Measurements from ENCODE around the gene DNASE1L2. TPM values are rescaled to one million over a fixed set of nuclear protein-coding genes. Genes with fewer than 3 reads are reported as not detected.
"Not testable (repeated sequence)": the region's sequence is repeated elsewhere in the genome, so short reads cannot be mapped to it uniquely, and the experiment has no call there.

DNASE1L2 gene
- total RNA-seq, 1 experiment from 2014 or later = 1.4 TPM

DNA sequence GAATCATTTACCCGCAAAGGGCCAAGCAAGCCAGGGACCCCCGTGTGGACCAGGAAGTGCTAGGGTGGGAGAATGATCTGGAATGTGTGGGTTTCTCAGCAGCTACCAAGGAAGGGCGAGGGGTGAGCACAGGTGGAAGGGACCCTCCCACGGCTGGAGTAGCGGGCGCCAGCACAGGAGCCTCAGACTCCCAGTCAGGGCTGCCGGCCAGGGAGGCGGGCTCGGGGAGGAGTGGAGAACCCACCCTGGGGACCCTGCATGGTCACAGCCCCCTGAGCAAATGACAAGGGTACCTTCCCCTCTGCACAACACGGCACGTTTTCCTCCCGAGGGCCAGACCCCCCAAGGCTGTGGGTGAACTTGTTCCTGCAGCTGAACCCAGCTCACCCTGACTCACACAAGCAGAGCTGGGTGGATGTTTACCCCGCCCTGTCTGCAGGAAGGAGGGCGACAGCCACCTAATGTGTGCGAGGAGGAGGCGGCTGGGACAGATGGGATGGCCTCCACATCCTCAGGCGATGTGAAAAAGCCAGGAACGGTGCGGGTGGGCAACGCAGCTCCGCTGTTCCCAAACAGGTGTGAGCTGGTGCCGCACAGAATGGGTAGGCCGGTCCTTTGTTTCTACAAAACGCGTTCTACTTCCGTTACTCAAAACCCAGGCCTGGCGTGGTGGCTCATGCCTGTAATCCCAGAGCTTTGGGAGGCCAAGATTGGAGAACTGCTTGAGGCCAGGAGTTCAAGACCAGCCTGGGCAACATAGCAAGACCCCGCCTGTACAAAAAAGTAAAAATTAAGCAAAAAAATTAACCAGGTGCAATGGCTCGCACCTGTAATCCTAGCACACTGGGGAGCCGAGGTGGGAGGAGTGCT lies 8.9 kb downstream of the DNASE1L2 start:
- no peak for DNase-seq (ENCODE audit: low read depth in 1 of 2, low spot score in 2 of 2)
- peaks cover under 1% of the 10 kb centered on the region for H3K4me1 ChIP-seq (replicated peaks)

DNA sequence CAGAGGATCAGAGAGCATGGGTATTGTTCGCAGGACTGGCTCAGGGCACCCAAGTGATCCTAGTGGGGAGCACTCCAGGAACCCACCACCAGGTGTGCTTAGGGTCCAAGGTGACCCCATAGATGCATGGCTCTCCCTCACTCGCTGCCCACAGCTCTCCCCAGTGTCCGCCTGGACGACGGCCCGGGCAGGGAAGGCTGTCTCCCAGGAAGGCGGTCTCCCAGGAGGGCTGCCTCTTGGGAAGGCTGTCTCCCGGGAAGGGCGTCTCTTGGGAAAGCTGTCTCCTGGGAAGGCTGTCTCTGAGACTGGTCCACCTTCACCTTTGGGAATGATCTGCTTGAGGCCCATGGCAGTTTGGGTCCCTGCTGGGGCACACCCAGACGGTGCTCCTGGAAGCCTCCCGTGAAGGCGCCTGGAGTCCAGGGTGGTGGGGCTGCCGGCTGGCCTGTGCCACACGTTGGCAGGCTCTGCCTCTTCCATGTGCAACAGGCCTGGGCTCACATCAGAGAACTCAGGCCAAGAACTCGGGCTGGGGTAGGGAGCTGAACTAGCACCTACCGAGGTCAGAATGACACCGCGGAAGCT lies 10.1 kb downstream of the DNASE1L2 start:
- Histone ChIP-seq H3K4me1 (replicated peaks) (peaks cover 4% of the 10 kb centered on the region), H3K9me3 (replicated peaks) (no peaks in the 10 kb centered on the region), H3K27ac (no peak overlapping the region), H3K36me3 (peaks cover 76% of the 10 kb centered on the region), H3K27me3 (replicated peaks) (no peaks in the 10 kb centered on the region), H3K4me3 (no peak overlapping the region)
- DNase-seq (ENCODE audit: low read depth in 1 of 2, low spot score in 2 of 2) = no peak

More for the DNA sequence above, 8.9 kb downstream of the DNASE1L2 start:
- Histone ChIP-seq H3K9me3 (replicated peaks) (no peaks in the 10 kb centered on the region), H3K27me3 (replicated peaks) (no peaks in the 10 kb centered on the region), H3K27ac (no peak overlapping the region), H3K36me3 (peaks cover 76% of the 10 kb centered on the region), H3K4me3 (no peak overlapping the region)

DNA sequence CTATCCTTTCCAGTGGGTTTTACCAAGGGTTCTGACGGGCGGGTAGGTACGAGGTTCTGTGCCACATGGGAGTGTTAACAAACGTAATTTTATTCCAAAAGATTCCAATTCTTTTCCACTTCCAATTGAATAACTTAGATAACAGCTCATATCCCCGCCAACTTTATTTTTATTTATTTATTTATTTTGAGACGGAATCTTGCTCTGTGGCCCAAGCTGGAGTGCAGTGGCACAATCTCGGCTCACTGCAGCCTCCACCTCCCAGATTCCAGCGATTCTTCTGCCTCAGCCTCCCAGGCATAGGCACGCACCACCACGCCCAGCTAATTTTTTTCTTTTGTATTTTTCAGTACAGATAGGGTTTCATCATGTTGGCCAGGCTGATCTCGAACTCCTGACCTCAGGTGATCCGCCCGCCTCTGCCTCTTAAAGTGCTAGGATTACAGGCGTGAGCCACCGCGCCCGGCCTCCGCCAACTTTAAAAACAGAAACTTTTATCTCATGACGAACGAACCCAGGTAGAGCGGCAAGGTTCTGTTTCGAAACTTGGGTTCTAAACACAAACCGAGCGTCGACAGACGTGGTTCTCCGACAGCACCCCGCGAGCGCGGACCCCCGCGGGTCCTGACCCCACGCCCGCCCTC lies 14.5 kb downstream of the DNASE1L2 start:
- Histone ChIP-seq H3K27me3 (replicated peaks) (no peaks in the 10 kb centered on the region), H3K4me1 (replicated peaks) (peaks cover 13% of the 10 kb centered on the region), H3K4me3 (peak overlapping the region; percentile 76), H3K9me3 (replicated peaks) (no peaks in the 10 kb centered on the region), H3K36me3 (peaks cover 73% of the 10 kb centered on the region), H3K27ac (peak overlapping the region; percentile 31)
- DNase-seq (ENCODE audit: low read depth in 1 of 2, low spot score in 2 of 2) = peak; percentile 38 to 47

DNA sequence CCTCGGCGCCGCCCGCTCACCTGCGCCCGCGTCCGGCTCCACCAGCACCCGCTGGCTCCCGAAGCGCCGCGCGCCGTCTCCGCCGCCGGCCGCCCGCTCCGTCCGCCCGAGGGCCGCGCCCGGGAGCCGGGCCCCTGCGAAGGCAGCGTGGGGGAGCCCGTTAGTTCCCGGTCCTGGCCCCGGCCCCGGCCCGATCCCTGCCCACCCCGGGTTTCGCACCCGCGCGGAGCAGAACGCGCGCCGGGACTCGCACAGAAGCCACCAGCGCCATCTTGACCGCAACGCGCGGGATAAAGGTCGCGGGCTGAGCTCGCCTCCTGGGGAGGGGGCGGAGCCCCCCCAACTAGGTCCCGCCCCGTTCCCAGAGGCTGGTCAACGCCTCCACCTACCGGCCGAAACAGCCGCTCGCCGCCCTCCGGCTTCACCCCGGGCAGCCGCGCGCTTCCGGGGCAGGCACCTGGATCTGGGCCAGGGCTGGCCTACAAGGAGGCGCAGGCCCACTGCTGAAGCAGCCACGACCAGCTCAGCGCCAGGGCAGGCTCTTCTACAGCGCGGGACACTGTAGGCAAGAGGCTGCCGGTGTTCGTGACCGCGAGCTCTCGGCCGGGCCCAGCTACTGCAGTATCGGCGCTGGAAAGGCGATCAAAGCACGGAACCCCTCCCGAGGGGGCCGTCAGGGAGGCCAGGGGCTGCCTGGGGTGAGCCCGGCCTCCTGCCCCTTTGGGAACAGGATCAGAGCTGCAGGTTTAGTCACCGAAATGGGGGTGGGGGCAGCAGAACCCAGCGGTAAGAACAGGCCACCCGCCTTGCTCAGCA lies 15.3 kb downstream of the DNASE1L2 start, which contains the start of gene ECI1:
Gene ECI1, minus strand, starts transcription at position 292 of the 816 bp plus-strand sequence. Its CDS starts 21 bp downstream, at position 271.
- Histone ChIP-seq H3K36me3 (peaks cover 73% of the 10 kb centered on the region), H3K27ac (peak within 1 kb of the TSS; percentile 31), H3K4me3 (peak within 1 kb of the TSS; percentile 76), H3K27me3 (replicated peaks) (no peaks in the 10 kb centered on the region), H3K9me3 (replicated peaks) (no peaks in the 10 kb centered on the region), H3K4me1 (replicated peaks) (peaks cover 13% of the 10 kb centered on the region)
- peak; percentile 97 to 98 for DNase-seq (ENCODE audit: low read depth in 1 of 2, low spot score in 2 of 2)

DNA sequence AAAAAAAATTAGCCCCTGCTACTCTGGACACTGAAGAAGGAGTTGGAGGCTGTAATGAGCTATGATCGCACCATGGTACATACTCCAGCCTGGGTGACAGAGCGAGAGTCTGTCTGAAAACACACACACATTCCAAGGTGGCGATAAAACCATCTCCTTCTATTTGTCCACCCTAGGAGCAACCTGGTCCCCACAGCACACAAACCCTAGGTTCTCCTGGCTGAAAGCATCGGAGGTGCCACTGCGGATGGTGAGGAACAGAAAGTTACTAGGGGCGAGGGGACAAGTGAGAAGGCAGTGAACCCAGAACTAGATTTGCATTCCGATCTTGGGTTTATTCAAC lies 16.5 kb downstream of the DNASE1L2 start:
- no peak for DNase-seq (ENCODE audit: low read depth in 1 of 2, low spot score in 2 of 2)
- Histone ChIP-seq H3K27me3 (replicated peaks) (no peaks in the 10 kb centered on the region), H3K4me1 (replicated peaks) (peaks cover 13% of the 10 kb centered on the region), H3K4me3 (no peak overlapping the region), H3K27ac (no peak overlapping the region), H3K9me3 (replicated peaks) (no peaks in the 10 kb centered on the region), H3K36me3 (peaks cover 76% of the 10 kb centered on the region)

DNA sequence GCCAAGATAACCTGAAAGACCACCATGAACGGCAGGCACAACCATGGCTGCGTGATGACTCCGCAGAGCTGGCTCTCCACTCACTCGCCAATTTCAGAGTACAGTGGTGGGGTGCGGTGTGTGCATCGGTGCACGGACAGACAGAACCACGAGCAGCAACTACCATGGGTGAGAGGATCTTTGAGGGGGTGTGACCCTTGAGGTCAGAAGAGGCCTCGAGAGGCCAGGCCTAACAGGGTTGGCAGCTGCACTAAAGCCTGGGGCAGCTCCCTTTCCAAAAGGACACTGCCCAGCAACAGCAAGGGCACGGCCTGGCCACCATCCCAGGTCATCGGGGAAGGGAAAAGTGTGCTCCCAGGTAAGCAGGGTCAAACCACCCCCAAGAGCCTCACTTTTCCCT lies 17.0 kb downstream of the DNASE1L2 start:
- Histone ChIP-seq H3K9me3 (replicated peaks) (no peaks in the 10 kb centered on the region), H3K27me3 (replicated peaks) (no peaks in the 10 kb centered on the region), H3K27ac (no peak overlapping the region), H3K36me3 (peaks cover 77% of the 10 kb centered on the region), H3K4me1 (replicated peaks) (peaks cover 13% of the 10 kb centered on the region), H3K4me3 (no peak overlapping the region)
- DNase-seq (ENCODE audit: low read depth in 1 of 2, low spot score in 2 of 2) = no peak

DNA sequence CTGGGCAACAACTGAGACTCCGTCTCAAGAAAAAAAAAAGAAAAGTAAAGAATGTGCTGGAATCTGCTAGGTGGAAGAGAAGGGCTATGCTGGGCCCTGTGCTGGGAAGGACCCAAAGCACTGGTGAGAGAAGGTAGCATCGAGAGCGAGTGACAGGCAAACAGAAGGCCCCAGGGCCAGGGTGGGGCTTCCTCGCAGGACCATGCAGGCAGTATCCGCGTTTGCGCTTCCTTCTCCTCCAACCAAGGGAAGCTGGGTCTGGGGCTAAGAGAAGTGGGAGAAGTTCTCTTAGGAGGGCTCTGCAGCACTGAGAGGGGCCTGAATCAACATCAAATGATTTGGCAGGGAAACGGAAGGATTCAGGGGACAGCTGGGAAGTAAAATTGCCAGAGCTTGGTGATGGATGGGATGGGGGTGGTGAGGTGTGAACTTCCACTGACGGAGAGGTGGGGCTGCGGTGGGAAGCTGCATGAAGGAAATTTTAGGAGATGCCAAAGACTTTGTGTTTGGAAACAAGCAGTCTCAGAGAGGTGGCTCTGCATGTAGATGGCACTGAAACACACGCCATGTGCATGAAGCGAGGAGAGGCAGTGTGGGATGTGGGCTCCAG lies 20.4 kb downstream of the DNASE1L2 start:
- Histone ChIP-seq H3K27ac (no peak overlapping the region), H3K4me1 (replicated peaks) (peaks cover 8% of the 10 kb centered on the region), H3K36me3 (peaks cover 98% of the 10 kb centered on the region), H3K9me3 (replicated peaks) (no peaks in the 10 kb centered on the region), H3K4me3 (no peak overlapping the region), H3K27me3 (replicated peaks) (no peaks in the 10 kb centered on the region)
- no peak for DNase-seq (ENCODE audit: low read depth in 1 of 2, low spot score in 2 of 2)

DNA sequence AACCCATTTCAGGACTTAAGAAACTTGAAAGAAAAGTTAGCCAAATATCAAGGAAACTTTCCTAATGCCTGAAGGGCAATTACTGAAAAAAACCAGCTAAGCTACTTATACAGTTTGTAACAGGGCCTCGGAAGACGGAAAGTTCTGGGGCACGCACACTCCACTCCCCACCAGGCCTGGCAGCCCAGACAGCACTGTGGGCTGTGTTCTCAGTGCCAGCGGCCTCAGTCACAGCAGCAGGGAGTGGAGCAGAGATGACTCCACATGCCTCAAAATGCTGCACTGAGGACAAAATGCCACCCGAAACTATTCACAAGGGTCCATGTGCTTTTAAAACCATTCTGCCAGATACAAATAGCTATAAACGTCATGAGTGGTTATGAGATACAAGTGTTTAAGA lies 21.5 kb downstream of the DNASE1L2 start:
- Histone ChIP-seq H3K4me3 (no peak overlapping the region), H3K4me1 (replicated peaks) (no peaks in the 10 kb centered on the region; the same call in 1 of the 2 replicates), H3K27ac (no peak overlapping the region), H3K9me3 (replicated peaks) (no peaks in the 10 kb centered on the region), H3K36me3 (peaks cover 98% of the 10 kb centered on the region), H3K27me3 (replicated peaks) (no peaks in the 10 kb centered on the region)
- no peak for DNase-seq (ENCODE audit: low read depth in 1 of 2, low spot score in 2 of 2)

DNA sequence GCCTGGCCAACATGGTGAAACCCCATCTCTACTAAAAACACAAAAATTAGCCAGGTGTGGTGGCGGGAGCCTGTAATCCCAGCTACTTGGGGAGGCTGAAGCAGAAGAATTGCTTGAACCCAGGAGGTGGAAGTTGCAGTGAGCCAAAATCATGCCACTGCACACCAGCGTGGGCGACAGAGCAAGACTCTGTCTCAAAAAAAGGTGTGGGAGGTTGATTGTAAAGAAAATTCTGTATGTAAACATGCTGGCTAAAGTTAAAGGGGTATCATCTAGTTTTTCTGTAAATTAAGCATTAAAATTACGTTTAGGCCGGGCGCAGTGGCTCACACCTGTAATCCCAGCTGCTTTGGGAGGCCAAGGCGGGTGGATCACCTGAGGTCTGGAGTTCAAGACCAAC lies 22.3 kb downstream of the DNASE1L2 start:
- not testable (repeated sequence) for H3K9me3 ChIP-seq (replicated peaks); DNase-seq (ENCODE audit: low read depth in 1 of 2, low spot score in 2 of 2); H3K27me3 ChIP-seq (replicated peaks); H3K4me3 ChIP-seq; H3K27ac ChIP-seq; H3K4me1 ChIP-seq (replicated peaks)
- H3K36me3 ChIP-seq = peaks cover 100% of the 10 kb centered on the region

DNA sequence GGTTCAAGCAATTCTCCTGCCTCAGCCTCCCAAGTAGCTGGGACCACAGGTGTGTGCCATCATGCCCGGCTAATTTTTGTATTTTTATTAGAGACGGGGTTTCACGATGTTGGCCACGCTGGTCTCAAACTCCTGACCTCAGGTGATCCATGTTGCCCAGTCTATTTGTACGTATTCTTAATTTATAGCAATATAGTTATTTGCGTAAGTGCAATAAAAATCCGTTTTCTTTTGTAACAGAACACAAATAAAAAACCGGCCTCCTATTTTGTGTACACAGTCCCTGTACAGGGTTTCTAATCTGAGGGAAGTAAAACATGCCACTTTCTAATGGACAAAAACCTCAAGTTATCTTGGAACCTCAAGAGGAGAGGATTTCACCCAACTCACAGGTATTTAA lies 24.0 kb downstream of the DNASE1L2 start:
- Histone ChIP-seq H3K27me3 (replicated peaks) (no peaks in the 10 kb centered on the region), H3K4me3 (no peak overlapping the region), H3K36me3 (peaks cover 100% of the 10 kb centered on the region), H3K27ac (no peak overlapping the region), H3K4me1 (replicated peaks) (no peaks in the 10 kb centered on the region), H3K9me3 (replicated peaks) (no peaks in the 10 kb centered on the region)
- no peak for DNase-seq (ENCODE audit: low read depth in 1 of 2, low spot score in 2 of 2)

DNA sequence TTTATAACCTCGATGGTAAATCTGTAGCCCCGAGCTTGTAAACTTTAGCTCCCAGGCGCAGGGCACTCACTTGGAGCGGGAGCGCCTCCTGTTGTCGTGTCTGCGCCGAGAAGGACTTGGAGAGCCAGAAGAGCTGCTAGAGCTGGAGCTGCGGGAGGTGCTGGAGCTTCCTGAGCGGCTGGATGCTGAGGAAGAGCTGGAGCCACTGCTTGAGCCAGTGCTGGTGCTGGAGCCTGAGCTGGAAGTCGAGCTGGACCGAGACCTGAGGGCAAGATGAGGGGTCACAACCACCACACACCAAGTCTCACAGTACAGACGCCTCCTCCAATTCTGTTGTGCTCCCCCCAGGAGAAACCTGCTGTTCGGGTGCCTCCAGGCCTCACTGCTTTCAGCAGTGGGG lies 26.8 kb downstream of the DNASE1L2 start:
- H3K36me3 ChIP-seq = peaks cover 91% of the 10 kb centered on the region
- not testable (repeated sequence) for DNase-seq (ENCODE audit: low read depth in 1 of 2, low spot score in 2 of 2); H3K27ac ChIP-seq; H3K9me3 ChIP-seq (replicated peaks); H3K4me3 ChIP-seq; H3K27me3 ChIP-seq (replicated peaks); H3K4me1 ChIP-seq (replicated peaks)

DNA sequence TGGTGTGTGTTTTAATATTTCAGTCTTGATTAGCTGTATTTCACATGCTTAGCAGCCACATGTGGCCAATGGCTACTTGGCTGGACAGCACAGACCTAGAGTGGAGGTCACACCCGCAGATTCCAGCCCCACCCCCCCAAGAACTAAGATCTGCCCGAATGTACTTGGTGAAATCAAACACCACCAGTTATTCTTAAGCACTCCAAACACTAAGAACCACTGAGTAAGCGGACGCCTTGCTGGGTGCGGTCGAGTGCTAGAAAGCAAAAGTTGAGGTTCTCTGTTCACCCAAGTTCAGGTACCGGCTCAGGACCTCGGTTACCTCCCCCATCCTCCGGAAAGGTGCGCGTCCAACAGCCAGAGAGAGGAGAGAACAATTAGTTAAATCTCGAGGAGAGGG lies 30.6 kb downstream of the DNASE1L2 start:
- not testable (repeated sequence) for H3K9me3 ChIP-seq (replicated peaks); H3K27ac ChIP-seq; H3K27me3 ChIP-seq (replicated peaks); DNase-seq (ENCODE audit: low read depth in 1 of 2, low spot score in 2 of 2)
- H3K4me3 ChIP-seq = peak overlapping the region; percentile 75
- peaks cover 14% of the 10 kb centered on the region for H3K4me1 ChIP-seq (replicated peaks)
- peaks cover 57% of the 10 kb centered on the region for H3K36me3 ChIP-seq

DNA sequence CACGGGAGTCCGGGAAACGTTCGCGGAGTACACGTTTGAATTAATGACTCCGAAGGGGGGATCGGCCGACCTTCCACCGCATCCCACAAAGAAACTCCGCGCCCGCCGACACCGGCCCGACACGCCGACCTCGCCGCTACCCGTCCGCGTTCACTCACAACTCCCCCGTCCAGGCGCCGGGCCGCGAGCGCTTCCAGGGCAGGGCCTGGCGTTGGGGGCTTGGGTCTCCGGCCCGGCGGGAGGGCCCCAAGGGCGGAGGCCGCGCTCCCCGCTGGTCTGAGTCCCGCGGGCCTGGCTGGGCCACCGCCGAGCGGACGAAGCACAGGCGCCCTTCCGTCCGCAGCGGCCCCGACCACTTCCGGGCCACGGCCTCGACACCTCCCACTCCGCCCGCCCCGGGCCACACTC lies 31.3 kb downstream of the DNASE1L2 start:
- H3K9me3 ChIP-seq (replicated peaks); H3K27me3 ChIP-seq (replicated peaks): not testable (repeated sequence)
- Histone ChIP-seq H3K4me3 (peak overlapping the region; percentile 75), H3K4me1 (replicated peaks) (peaks cover 14% of the 10 kb centered on the region), H3K36me3 (peaks cover 50% of the 10 kb centered on the region), H3K27ac (peak overlapping the region; percentile 97)
- peak in 1 of 2 experiments; percentile 98 for DNase-seq (ENCODE audit: low read depth in 1 of 2, low spot score in 2 of 2)
